Progenitor cell of endocrine pancreas (in vitro differentiated cells): ENCODE data around the gene DPEP2. TPM values are rescaled to one million over a fixed set of nuclear protein-coding genes. Genes with fewer than 3 reads are reported as not detected.

Experiments
- DNase-seq: peaks from one replicate; pipeline ENCODE4 v3.0.0; 2021; ENCODE audit warnings: low spot score; ENCODE audit not compliant: unreplicated experiment
- H3K27ac Mint-ChIP-seq: 2 replicates; pipeline ENCODE4 v1.8.0; 2021; ENCODE audit warnings: mild to moderate bottlenecking, moderate library complexity, mixed read lengths
- H3K27me3 Mint-ChIP-seq: 2 replicates; pipeline ENCODE4 v1.8.0; 2021; ENCODE audit warnings: mixed read lengths
- H3K36me3 Mint-ChIP-seq: 2 replicates; pipeline ENCODE4 v1.8.0; 2022; ENCODE audit warnings: mixed read lengths; ENCODE audit not compliant: insufficient read depth
- H3K4me1 Mint-ChIP-seq: 2 replicates; pipeline ENCODE4 v1.8.0; 2021; ENCODE audit warnings: low read depth, mixed read lengths
- H3K4me3 Mint-ChIP-seq: 2 replicates; pipeline ENCODE4 v1.8.0; 2021; ENCODE audit warnings: low read depth, mild to moderate bottlenecking, moderate library complexity, mixed read lengths
- H3K9me3 Mint-ChIP-seq: 2 replicates; pipeline ENCODE4 v1.8.0; 2021; ENCODE audit warnings: low read depth, mixed read lengths
- CTCF ChIP-seq: fragments of 200-600 bp; sonication (generic); IDR thresholded peaks from one replicate; pipeline ENCODE4 v1.5.0; 2021; ENCODE audit warnings: antibody characterized with exemption, mild to moderate bottlenecking; ENCODE audit not compliant: unreplicated experiment
- total RNA-seq: library from RNA; stranded (reverse); gene quantifications from 2 replicates; pipeline ENCODE4 v1.2.1, GENCODE V29; 2021

The DPEP2 gene
- total RNA-seq, 1 donor from 2014 or later: not detected

- TF ChIP-seq CTCF: no peak
- H3K36me3 Mint-ChIP-seq: peaks cover 1% of the 10 kb centered on the region
- H3K4me3 Mint-ChIP-seq: no peak overlapping the region
- H3K27me3 Mint-ChIP-seq: peaks cover 4% of the 10 kb centered on the region
- DNase-seq: no peak
- H3K4me1 Mint-ChIP-seq: peaks cover 16% of the 10 kb centered on the region
- no peaks in the 10 kb centered on the region for H3K9me3 Mint-ChIP-seq
- peak overlapping the region; percentile 81 for H3K27ac Mint-ChIP-seq
Observed at GRCh38 chr16:67987460-67988160, 11.7 kb downstream of the DPEP2 start.

- Mint-ChIP-seq H3K4me3 (no peak overlapping the region), H3K9me3 (no peaks in the 10 kb centered on the region), H3K36me3 (peaks cover 1% of the 10 kb centered on the region), H3K4me1 (peaks cover 16% of the 10 kb centered on the region), H3K27ac (no peak overlapping the region), H3K27me3 (peaks cover 4% of the 10 kb centered on the region)
- TF ChIP-seq CTCF: no peak
- DNase-seq: no peak
Observed at GRCh38 chr16:67986949-67987348, 12.3 kb downstream of the DPEP2 start.

DNA sequence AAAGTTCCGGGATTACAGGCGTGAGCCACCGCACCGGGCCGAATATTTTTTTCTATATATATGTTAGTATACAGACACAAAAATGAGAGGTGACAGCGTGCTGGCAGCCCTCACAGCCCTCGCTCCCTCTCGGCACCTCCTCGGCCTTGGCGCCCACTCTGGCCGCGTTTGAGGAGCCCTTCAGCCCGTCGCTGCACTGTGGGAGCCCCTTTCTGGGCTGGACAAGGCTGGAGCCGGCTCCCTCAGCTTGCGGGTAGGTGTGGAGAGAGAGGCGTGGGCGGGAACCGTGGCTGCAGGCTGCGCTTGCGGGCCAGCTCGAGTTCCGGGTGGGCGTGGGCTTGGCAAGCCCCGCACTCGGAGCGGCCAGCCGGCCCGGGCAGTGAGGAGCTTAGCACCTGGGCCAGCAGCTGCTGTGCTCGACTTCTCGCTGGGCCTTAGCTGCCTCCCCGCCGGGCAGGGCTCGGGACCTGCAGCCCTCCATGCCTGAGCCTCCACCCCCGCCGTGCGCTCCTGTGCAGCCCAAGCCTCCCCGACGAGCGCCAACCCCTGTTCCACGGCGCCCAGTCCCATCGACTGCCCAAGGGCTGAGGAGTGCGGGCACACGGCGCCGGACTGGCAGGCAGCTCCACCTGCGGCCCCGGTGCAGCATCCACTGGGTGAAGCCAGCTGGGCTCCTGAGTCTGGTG lies 17.1 kb downstream of the DPEP2 start:
- no peak for TF ChIP-seq CTCF
- DNase-seq: no peak
- no peak overlapping the region for H3K4me3 Mint-ChIP-seq
- no peaks in the 10 kb centered on the region for H3K9me3 Mint-ChIP-seq
- H3K27ac Mint-ChIP-seq: no peak overlapping the region
- H3K27me3 Mint-ChIP-seq: no peaks in the 10 kb centered on the region
- peaks cover 1% of the 10 kb centered on the region for H3K36me3 Mint-ChIP-seq
- H3K4me1 Mint-ChIP-seq: peaks cover 9% of the 10 kb centered on the region

GRCh38 chr16:67979955-67980678 lies 19.2 kb downstream of the DPEP2 start, which contains the start of gene DPEP3:
TSS of gene DPEP3 (minus strand) at chr16:67980499. CDS start at chr16:67980380, 119 bp downstream.
- no peak for DNase-seq
- Mint-ChIP-seq H3K27me3 (no peaks in the 10 kb centered on the region), H3K4me3 (no peak within 1 kb of the TSS), H3K36me3 (peaks cover 1% of the 10 kb centered on the region), H3K4me1 (peaks cover 7% of the 10 kb centered on the region), H3K9me3 (no peaks in the 10 kb centered on the region), H3K27ac (no peak within 1 kb of the TSS)
- peak; percentile 45 for TF ChIP-seq CTCF
